GM13977 (cell line): Measurements from ENCODE around the gene WDR83.
"Not testable (repeated sequence)": the region's sequence is repeated elsewhere in the genome, so short reads cannot be mapped to it uniquely, and the experiment has no call there.

Source experiments
- DNase-seq: peaks from one replicate; pipeline ENCODE4 v3.0.0; 2012; ENCODE audit warnings: low spot score
- in situ Hi-C: fragments of 300-500 bp; cut with MboI; formaldehyde crosslinking; loops from one replicate; pipeline ENCODE4 v1.12.0; 2022; ENCODE audit warnings: low sequenced_read_pairs, low pct_unique_long_range_greater_than_20kb, mixed read lengths, inconsistent platforms; ENCODE audit not compliant: unreplicated experiment
- TF ChIP-seq, protein P1 (sequence below): IDR thresholded peaks from 2 replicates; pipeline ENCODE4 v1.5.1; 2012; ENCODE audit warnings: mild to moderate bottlenecking, control low read depth; ENCODE audit not compliant: insufficient read depth; ENCODE audit errors: extremely low read depth, missing control alignments

Gene WDR83

DNA sequence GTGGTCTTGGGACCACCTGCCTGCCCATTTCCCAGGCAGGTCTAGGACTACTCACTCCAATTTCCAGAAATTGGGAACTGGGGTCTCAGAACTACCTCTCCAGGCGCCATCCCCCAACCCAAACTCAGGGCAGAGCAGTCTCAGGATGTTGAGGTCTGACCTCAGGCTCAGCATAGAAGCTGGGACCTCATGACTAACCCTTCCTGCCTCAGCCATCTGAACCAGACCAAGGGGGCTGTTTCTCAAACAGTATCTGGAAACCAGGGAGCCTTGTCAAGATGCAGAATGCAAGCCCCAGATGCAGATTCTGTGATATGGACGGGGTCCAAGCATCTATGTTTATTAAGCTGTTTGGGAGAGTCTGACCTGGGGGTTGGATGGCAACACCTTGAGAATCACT lies 28.5 kb downstream of the WDR83 start:
- in situ Hi-C loops = no loop called here
- TF ChIP-seq, protein P1, sequence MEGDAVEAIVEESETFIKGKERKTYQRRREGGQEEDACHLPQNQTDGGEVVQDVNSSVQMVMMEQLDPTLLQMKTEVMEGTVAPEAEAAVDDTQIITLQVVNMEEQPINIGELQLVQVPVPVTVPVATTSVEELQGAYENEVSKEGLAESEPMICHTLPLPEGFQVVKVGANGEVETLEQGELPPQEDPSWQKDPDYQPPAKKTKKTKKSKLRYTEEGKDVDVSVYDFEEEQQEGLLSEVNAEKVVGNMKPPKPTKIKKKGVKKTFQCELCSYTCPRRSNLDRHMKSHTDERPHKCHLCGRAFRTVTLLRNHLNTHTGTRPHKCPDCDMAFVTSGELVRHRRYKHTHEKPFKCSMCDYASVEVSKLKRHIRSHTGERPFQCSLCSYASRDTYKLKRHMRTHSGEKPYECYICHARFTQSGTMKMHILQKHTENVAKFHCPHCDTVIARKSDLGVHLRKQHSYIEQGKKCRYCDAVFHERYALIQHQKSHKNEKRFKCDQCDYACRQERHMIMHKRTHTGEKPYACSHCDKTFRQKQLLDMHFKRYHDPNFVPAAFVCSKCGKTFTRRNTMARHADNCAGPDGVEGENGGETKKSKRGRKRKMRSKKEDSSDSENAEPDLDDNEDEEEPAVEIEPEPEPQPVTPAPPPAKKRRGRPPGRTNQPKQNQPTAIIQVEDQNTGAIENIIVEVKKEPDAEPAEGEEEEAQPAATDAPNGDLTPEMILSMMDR = no peak
- no peak for DNase-seq

DNA sequence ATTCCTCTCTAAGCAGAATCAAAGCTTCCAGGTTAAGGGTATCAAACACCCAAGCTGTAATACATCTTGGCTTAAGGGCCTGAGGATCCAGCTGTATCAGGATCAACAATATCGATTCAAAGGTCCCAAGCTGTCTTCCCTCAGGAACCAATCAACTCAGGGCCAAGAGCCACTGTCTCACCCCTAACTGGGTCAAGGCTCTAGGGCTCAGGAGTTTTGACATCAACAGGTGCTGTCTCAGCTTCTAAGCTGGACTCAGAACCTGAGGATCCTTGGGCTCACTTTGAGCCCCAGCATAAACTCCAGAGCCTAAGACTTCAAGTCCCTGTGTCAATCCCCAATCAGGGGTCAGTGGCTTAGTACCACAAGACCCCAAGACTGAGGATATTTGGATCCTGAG lies 28.9 kb downstream of the WDR83 start:
- TF ChIP-seq, protein P1 = no peak
- no peak for DNase-seq
- in situ Hi-C loops = no loop called here

DNA sequence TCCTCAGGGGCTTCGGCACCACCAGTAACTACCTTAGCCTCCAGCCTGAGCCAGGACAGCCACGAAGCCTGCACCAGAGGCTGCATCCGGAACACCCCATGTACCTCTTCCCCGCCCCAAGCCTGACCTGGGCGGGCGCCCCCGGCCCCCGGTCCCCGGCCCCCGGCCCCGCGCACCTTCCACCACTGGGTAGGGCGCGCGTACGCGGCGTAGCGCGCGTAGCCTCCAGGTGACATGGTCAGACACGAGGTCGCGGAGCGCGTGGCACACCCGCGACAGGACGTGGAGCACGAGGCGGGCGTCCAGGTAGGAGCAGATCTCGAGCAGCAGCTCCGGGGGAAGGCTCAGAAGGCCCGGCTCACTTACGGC lies 29.4 kb downstream of the WDR83 start:
- TF ChIP-seq, protein P1 = no peak
- DNase-seq = no peak

DNA sequence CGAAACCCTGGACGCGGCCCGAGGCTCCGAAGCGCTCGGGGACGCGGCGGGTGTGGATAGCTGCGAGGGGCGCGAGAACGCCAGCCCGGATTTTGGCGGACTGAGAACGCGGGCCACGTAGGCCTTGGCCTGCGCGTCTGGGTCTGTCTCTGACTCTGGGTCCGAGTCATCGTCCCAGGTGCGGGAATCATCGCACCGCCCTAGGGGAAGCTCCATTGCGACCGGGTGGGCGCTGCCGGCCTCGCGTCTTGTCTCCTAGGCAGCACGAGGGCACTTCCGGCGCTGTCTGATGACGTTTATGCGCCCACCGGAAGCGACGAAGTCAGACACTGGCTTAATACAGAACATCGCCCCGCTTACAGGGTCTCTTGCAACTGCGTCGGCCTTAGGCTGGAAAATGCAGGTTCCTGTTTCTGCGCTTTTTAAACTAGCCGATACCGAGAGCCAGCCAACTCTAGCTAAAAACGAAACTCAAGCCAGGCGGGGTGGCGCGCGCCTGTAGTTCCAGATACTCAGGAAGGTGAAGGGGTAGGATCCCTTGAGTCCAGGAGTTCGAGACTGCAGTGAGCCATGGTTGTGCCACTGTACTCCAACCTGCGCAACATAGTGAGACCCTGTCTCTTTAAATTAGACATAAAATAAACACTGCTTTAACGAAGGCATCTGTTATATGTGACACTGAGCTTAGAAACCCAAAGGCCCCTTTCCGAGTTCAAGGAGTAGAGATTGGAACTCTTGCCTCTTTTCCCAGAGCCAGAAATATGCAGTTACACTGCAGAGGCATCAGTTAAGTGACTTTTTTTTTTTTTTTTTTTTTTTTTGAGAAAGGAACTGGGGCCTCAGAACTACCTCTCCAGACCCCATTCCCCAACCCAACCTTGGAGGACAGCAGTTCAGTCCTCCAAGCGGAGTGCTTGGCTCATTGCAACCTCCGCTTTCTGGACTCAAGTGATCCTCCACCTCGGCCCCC lies 30.0 kb downstream of the WDR83 start, which contains the start of gene FBXW9:
Gene FBXW9, minus strand, starts transcription at position 266 of the 970 bp plus-strand sequence. Its CDS starts 50 bp downstream, at position 216.
- in situ Hi-C loops = no loop called here
- peak; percentile 99 for DNase-seq
- TF ChIP-seq, protein P1 = no peak

More for the DNA sequence above, 29.4 kb downstream of the WDR83 start:
- in situ Hi-C loops = no loop called here

DNA sequence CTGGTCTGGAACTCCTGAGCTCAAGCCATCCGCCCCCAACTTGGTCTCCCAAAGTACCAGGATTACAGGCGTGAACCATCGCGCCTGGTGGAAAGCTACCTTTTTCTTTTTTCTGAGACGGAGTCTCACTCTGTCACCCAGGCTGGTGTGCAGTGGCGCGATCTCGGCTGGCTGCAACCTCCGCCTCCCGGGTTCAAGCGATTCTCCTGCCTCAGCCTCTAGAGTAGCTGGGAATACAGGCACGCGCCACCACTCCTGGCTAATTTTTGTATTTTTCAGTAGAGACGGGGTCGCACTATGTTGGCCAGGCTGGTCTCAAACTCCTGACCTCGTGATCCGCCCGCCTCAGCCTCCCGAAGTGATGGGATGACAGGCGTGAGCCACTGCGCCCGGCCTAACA lies 30.8 kb downstream of the WDR83 start:
- in situ Hi-C loops, DNase-seq: not testable (repeated sequence)

DNA sequence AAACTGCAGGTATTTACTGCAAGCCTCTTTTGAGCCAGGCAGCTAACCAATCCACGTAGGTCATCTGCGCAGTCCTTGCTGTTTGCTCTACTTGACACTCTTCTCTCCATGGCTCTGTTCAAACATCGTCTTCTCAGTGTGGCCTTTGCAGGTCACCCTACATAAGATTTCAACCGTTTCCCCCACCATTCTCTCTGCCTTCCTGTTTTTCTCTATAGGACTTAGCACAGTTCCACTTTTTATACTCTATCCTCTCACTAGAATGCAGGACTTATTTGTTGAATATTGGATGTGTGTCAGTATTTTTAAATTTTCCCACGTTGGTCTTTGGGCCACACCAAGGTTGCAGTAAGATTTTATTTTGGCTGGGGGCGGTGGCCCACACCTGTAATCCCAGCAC lies 31.5 kb downstream of the WDR83 start:
- in situ Hi-C loops = no loop called here
- no peak for DNase-seq
- TF ChIP-seq, protein P1 = no peak

DNA sequence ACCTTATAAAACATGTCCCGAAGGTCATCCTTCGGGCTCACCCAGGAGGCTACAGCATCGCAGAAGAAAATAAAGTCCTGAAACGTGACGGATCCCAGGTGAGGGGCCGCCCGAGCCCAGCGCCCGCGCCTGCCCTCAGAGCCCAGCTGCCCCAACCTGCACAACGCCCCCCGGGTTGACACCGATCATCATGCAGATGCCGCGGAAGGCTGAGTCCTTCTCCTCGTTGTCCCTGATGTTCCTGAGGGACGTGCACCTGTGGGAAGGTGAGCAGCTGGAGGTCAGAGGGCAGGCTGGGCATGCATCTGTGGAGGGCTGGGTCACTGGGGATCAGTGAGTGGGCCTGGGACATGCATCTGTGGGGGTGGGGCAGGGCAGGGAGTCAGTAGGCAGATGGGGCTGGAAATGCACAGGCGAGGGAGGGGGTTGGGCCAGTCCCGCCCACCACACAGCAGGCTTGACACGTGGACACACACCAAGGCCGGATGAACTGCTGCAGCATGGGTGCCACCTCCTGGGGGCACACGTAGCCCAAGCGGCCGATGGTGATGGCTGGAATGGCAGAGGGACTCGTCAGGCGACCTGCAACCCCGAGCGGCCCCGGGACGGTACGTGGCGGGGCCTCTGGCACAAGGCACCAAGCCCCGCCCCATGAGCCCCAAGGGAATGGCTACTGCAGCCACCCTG lies 35.1 kb downstream of the WDR83 start:
- DNase-seq = no peak
- TF ChIP-seq, protein P1 = no peak
- in situ Hi-C loops = no loop called here
